ENCODE measurements around the gene PRPF38B. TPM values are rescaled to one million over a fixed set of nuclear protein-coding genes. Genes with fewer than 3 reads are reported as not detected.

The PRPF38B gene
- total RNA-seq, 1 donor from 2014 or later = 7.3 TPM

GRCh38 chr1:108716437-108717230 is 24.5 kb downstream of the PRPF38B start:
- no peak overlapping the region for H3K4me3 ChIP-seq (ENCODE audit: low read length in 3 of 3)
- H3K4me1 ChIP-seq (ENCODE audit: control insufficient read depth in 3 of 3, insufficient read depth in 3 of 3, low read length in 3 of 3) = peaks cover 0 to 12% (median 0%) of the 10 kb centered on the region in 3 donors
- H3K27ac ChIP-seq (ENCODE audit: low read depth, low read length) = no peak overlapping the region
- H3K27me3 ChIP-seq (ENCODE audit: control insufficient read depth in 3 of 3, insufficient read depth in 3 of 3, low read length in 3 of 3) = no peaks in the 10 kb centered on the region
- no peaks in the 10 kb centered on the region for H3K9me3 ChIP-seq (ENCODE audit: control insufficient read depth in 3 of 3, low read length in 3 of 3)
- H3K36me3 ChIP-seq (ENCODE audit: control insufficient read depth in 3 of 3, insufficient read depth in 3 of 3, low read length in 3 of 3) = no peaks in the 10 kb centered on the region
- H3K9ac ChIP-seq (ENCODE audit: low read depth in 1 of 3, low read length in 3 of 3) = no peak overlapping the region

GRCh38 chr1:108717774-108718316 is 25.7 kb downstream of the PRPF38B start:
- Histone ChIP-seq H3K4me1 (ENCODE audit: control insufficient read depth in 3 of 3, insufficient read depth in 3 of 3, low read length in 3 of 3) (peaks cover 0 to 12% (median 0%) of the 10 kb centered on the region in 3 donors), H3K9ac (ENCODE audit: low read depth in 1 of 3, low read length in 3 of 3) (no peak overlapping the region), H3K4me3 (ENCODE audit: low read length in 3 of 3) (no peak overlapping the region), H3K9me3 (ENCODE audit: control insufficient read depth in 3 of 3, low read length in 3 of 3) (no peaks in the 10 kb centered on the region), H3K27ac (ENCODE audit: low read depth, low read length) (no peak overlapping the region), H3K36me3 (ENCODE audit: control insufficient read depth in 3 of 3, insufficient read depth in 3 of 3, low read length in 3 of 3) (no peaks in the 10 kb centered on the region), H3K27me3 (ENCODE audit: control insufficient read depth in 3 of 3, insufficient read depth in 3 of 3, low read length in 3 of 3) (no peaks in the 10 kb centered on the region)

GRCh38 chr1:108718927-108719655 is 27.0 kb downstream of the PRPF38B start:
- Histone ChIP-seq H3K36me3 (ENCODE audit: control insufficient read depth in 3 of 3, insufficient read depth in 3 of 3, low read length in 3 of 3) (no peaks in the 10 kb centered on the region), H3K27ac (ENCODE audit: low read depth, low read length) (no peak overlapping the region), H3K9ac (ENCODE audit: low read depth in 1 of 3, low read length in 3 of 3) (no peak overlapping the region), H3K4me1 (ENCODE audit: control insufficient read depth in 3 of 3, insufficient read depth in 3 of 3, low read length in 3 of 3) (peaks cover 0 to 12% (median 0%) of the 10 kb centered on the region in 3 donors), H3K4me3 (ENCODE audit: low read length in 3 of 3) (no peak overlapping the region), H3K27me3 (ENCODE audit: control insufficient read depth in 3 of 3, insufficient read depth in 3 of 3, low read length in 3 of 3) (no peaks in the 10 kb centered on the region), H3K9me3 (ENCODE audit: control insufficient read depth in 3 of 3, low read length in 3 of 3) (no peaks in the 10 kb centered on the region)

GRCh38 chr1:108719656-108720435 is 27.7 kb downstream of the PRPF38B start:
- no peaks in the 10 kb centered on the region for H3K36me3 ChIP-seq (ENCODE audit: control insufficient read depth in 3 of 3, insufficient read depth in 3 of 3, low read length in 3 of 3)
- no peak overlapping the region for H3K27ac ChIP-seq (ENCODE audit: low read depth, low read length)
- H3K27me3 ChIP-seq (ENCODE audit: control insufficient read depth in 3 of 3, insufficient read depth in 3 of 3, low read length in 3 of 3) = no peaks in the 10 kb centered on the region
- no peak overlapping the region for H3K9ac ChIP-seq (ENCODE audit: low read depth in 1 of 3, low read length in 3 of 3)
- peaks cover 0 to 12% (median 0%) of the 10 kb centered on the region in 3 donors for H3K4me1 ChIP-seq (ENCODE audit: control insufficient read depth in 3 of 3, insufficient read depth in 3 of 3, low read length in 3 of 3)
- no peak overlapping the region for H3K4me3 ChIP-seq (ENCODE audit: low read length in 3 of 3)
- H3K9me3 ChIP-seq (ENCODE audit: control insufficient read depth in 3 of 3, low read length in 3 of 3) = no peaks in the 10 kb centered on the region

GRCh38 chr1:108722292-108722691 is 30.2 kb downstream of the PRPF38B start:
- Histone ChIP-seq H3K36me3 (ENCODE audit: control insufficient read depth in 3 of 3, insufficient read depth in 3 of 3, low read length in 3 of 3) (no peaks in the 10 kb centered on the region), H3K9ac (ENCODE audit: low read depth in 1 of 3, low read length in 3 of 3) (no peak overlapping the region), H3K27me3 (ENCODE audit: control insufficient read depth in 3 of 3, insufficient read depth in 3 of 3, low read length in 3 of 3) (no peaks in the 10 kb centered on the region), H3K4me3 (ENCODE audit: low read length in 3 of 3) (no peak overlapping the region), H3K9me3 (ENCODE audit: control insufficient read depth in 3 of 3, low read length in 3 of 3) (no peaks in the 10 kb centered on the region), H3K4me1 (ENCODE audit: control insufficient read depth in 3 of 3, insufficient read depth in 3 of 3, low read length in 3 of 3) (peaks cover 0 to 12% (median 0%) of the 10 kb centered on the region in 3 donors), H3K27ac (ENCODE audit: low read depth, low read length) (no peak overlapping the region)

GRCh38 chr1:108725906-108726305 is 33.8 kb downstream of the PRPF38B start:
- Histone ChIP-seq H3K9ac (ENCODE audit: low read depth in 1 of 3, low read length in 3 of 3) (no peak overlapping the region), H3K9me3 (ENCODE audit: control insufficient read depth in 3 of 3, low read length in 3 of 3) (no peaks in the 10 kb centered on the region), H3K27ac (ENCODE audit: low read depth, low read length) (no peak overlapping the region), H3K4me1 (ENCODE audit: control insufficient read depth in 3 of 3, insufficient read depth in 3 of 3, low read length in 3 of 3) (no peaks in the 10 kb centered on the region), H3K27me3 (ENCODE audit: control insufficient read depth in 3 of 3, insufficient read depth in 3 of 3, low read length in 3 of 3) (peaks cover 0 to 4% (median 0%) of the 10 kb centered on the region in 3 donors), H3K4me3 (ENCODE audit: low read length in 3 of 3) (no peak overlapping the region), H3K36me3 (ENCODE audit: control insufficient read depth in 3 of 3, insufficient read depth in 3 of 3, low read length in 3 of 3) (no peaks in the 10 kb centered on the region)

- Histone ChIP-seq H3K9me3 (ENCODE audit: control insufficient read depth in 3 of 3, low read length in 3 of 3) (no peaks in the 10 kb centered on the region), H3K4me1 (ENCODE audit: control insufficient read depth in 3 of 3, insufficient read depth in 3 of 3, low read length in 3 of 3) (no peaks in the 10 kb centered on the region), H3K4me3 (ENCODE audit: low read length in 3 of 3) (no peak overlapping the region), H3K36me3 (ENCODE audit: control insufficient read depth in 3 of 3, insufficient read depth in 3 of 3, low read length in 3 of 3) (no peaks in the 10 kb centered on the region), H3K9ac (ENCODE audit: low read depth in 1 of 3, low read length in 3 of 3) (no peak overlapping the region), H3K27me3 (ENCODE audit: control insufficient read depth in 3 of 3, insufficient read depth in 3 of 3, low read length in 3 of 3) (peaks cover 0 to 4% (median 0%) of the 10 kb centered on the region in 3 donors), H3K27ac (ENCODE audit: low read depth, low read length) (no peak overlapping the region)
These were observed 36.3 kb downstream of the PRPF38B start for GRCh38 chr1:108728327-108728923.

GRCh38 chr1:108729481-108729880 is 37.4 kb downstream of the PRPF38B start:
- Histone ChIP-seq H3K27me3 (ENCODE audit: control insufficient read depth in 3 of 3, insufficient read depth in 3 of 3, low read length in 3 of 3) (peaks cover 0 to 4% (median 0%) of the 10 kb centered on the region in 3 donors), H3K27ac (ENCODE audit: low read depth, low read length) (no peak overlapping the region), H3K4me1 (ENCODE audit: control insufficient read depth in 3 of 3, insufficient read depth in 3 of 3, low read length in 3 of 3) (no peaks in the 10 kb centered on the region), H3K9me3 (ENCODE audit: control insufficient read depth in 3 of 3, low read length in 3 of 3) (no peaks in the 10 kb centered on the region), H3K9ac (ENCODE audit: low read depth in 1 of 3, low read length in 3 of 3) (no peak overlapping the region), H3K4me3 (ENCODE audit: low read length in 3 of 3) (no peak overlapping the region), H3K36me3 (ENCODE audit: control insufficient read depth in 3 of 3, insufficient read depth in 3 of 3, low read length in 3 of 3) (no peaks in the 10 kb centered on the region)

- Histone ChIP-seq H3K9me3 (ENCODE audit: control insufficient read depth in 3 of 3, low read length in 3 of 3) (no peaks in the 10 kb centered on the region), H3K9ac (ENCODE audit: low read depth in 1 of 3, low read length in 3 of 3) (no peak overlapping the region), H3K27me3 (ENCODE audit: control insufficient read depth in 3 of 3, insufficient read depth in 3 of 3, low read length in 3 of 3) (peaks cover 0 to 4% (median 2%) of the 10 kb centered on the region in 3 donors), H3K27ac (ENCODE audit: low read depth, low read length) (no peak overlapping the region), H3K4me3 (ENCODE audit: low read length in 3 of 3) (no peak overlapping the region), H3K36me3 (ENCODE audit: control insufficient read depth in 3 of 3, insufficient read depth in 3 of 3, low read length in 3 of 3) (no peaks in the 10 kb centered on the region), H3K4me1 (ENCODE audit: control insufficient read depth in 3 of 3, insufficient read depth in 3 of 3, low read length in 3 of 3) (no peaks in the 10 kb centered on the region)
These were observed 40.3 kb downstream of the PRPF38B start for GRCh38 chr1:108732398-108732797.

All from skeletal muscle tissue (tissue), 4 donors.